Stimulated activated CD8-positive, alpha-beta memory T cell treated with anti-CD3 and anti-CD28 coated beads, Interleukin-15, amount 100 ng/mL, for 4 hours (primary cell): ENCODE results near the gene TAF11L14.
"Not testable (repeated sequence)": the region's sequence is repeated elsewhere in the genome, so short reads cannot be mapped to it uniquely, and the experiment has no call there.

Experiments used
- DNase-seq, 2 donors: peaks; one replicate each; pipeline ENCODE4 v3.0.0-alpha.2; 2020; ENCODE audit warnings: low read depth in 2 of 2

The TAF11L14 gene

GRCh38 chr5:17634160-17634559 is at the start of gene TAF11L14:
Gene TAF11L14 (plus strand): TSS chr5:17634460.
- DNase-seq: no peak

- DNase-seq: not testable (repeated sequence)
Observed at GRCh38 chr5:17585658-17586057, 48.6 kb upstream of the TAF11L14 start, which contains the start of gene TAF11L7. Gene TAF11L7 (minus strand): TSS chr5:17585758.

- not testable (repeated sequence) for DNase-seq
Observed at GRCh38 chr5:17590860-17591259, 43.4 kb upstream of the TAF11L14 start, which contains the start of gene TAF11L8. Gene TAF11L8 (minus strand): TSS chr5:17590960.

- not testable (repeated sequence) for DNase-seq
Observed at GRCh38 chr5:17594255-17594654, 40.0 kb upstream of the TAF11L14 start, which contains the start of gene TAF11L9. Gene TAF11L9 (minus strand): TSS chr5:17594394.

GRCh38 chr5:17597728-17598127 is 36.5 kb upstream of the TAF11L14 start, which contains the start of gene TAF11L10:
Gene TAF11L10 (minus strand): TSS chr5:17597828.
- DNase-seq: not testable (repeated sequence)

GRCh38 chr5:17603880-17604279 is 30.4 kb upstream of the TAF11L14 start, which contains the start of gene TAF11L11:
Gene TAF11L11 (plus strand): TSS chr5:17604183.
- not testable (repeated sequence) for DNase-seq

- DNase-seq: no peak
Observed at GRCh38 chr5:17604951-17605350, 29.3 kb upstream of the TAF11L14 start.

- not testable (repeated sequence) for DNase-seq
Observed at GRCh38 chr5:17607461-17607860, 26.8 kb upstream of the TAF11L14 start.

- DNase-seq: not testable (repeated sequence)
Observed at GRCh38 chr5:17610092-17610491, 24.2 kb upstream of the TAF11L14 start, which contains the start of gene TAF11L12. Gene TAF11L12 (plus strand): TSS chr5:17610392.

GRCh38 chr5:17614872-17615605 is 19.2 kb upstream of the TAF11L14 start:
- DNase-seq: no peak

GRCh38 chr5:17619354-17619753 is 14.9 kb upstream of the TAF11L14 start:
- DNase-seq: no peak

- no peak for DNase-seq
Observed at GRCh38 chr5:17620627-17621026, 13.6 kb upstream of the TAF11L14 start.

- DNase-seq: no peak
Observed at GRCh38 chr5:17625686-17626085, 8.6 kb upstream of the TAF11L14 start.

- not testable (repeated sequence) for DNase-seq
Observed at GRCh38 chr5:17631788-17632187, 2.5 kb upstream of the TAF11L14 start, which contains the start of gene TAF11L13. Gene TAF11L13 (plus strand): TSS chr5:17632088.

- not testable (repeated sequence) for DNase-seq
Observed at GRCh38 chr5:17649232-17649631, 15.0 kb downstream of the TAF11L14 start.

- not testable (repeated sequence) for DNase-seq
Observed at GRCh38 chr5:17655201-17655759, 21.0 kb downstream of the TAF11L14 start.

GRCh38 chr5:17655921-17656320 is 21.7 kb downstream of the TAF11L14 start:
- DNase-seq: no peak

GRCh38 chr5:17663182-17663581 is 28.9 kb downstream of the TAF11L14 start:
- DNase-seq: no peak

GRCh38 chr5:17665836-17666235 is 31.6 kb downstream of the TAF11L14 start:
- DNase-seq: no peak

GRCh38 chr5:17666726-17667235 is 32.5 kb downstream of the TAF11L14 start:
- no peak for DNase-seq

- DNase-seq: no peak
Observed at GRCh38 chr5:17670353-17670752, 36.1 kb downstream of the TAF11L14 start.

- no peak for DNase-seq
Observed at GRCh38 chr5:17678751-17679324, 44.6 kb downstream of the TAF11L14 start.
